ENCODE results near the gene GPR75. TPM values are rescaled to one million over a fixed set of nuclear protein-coding genes. Genes with fewer than 3 reads are reported as not detected.

GPR75 gene
- total RNA-seq, 4 donors from 2014 or later: 0.80 to 19.6 (median 1.3) TPM

- no peak for DNase-seq
- H3K4me1 ChIP-seq: peaks cover 4 to 8% of the 10 kb centered on the region in 2 donors
- intact Hi-C loops (cut with DNase I; ENCODE audit: low total_unique reads): no loop called here
- no peaks in the 10 kb centered on the region for H3K9me3 ChIP-seq
- H3K4me3 ChIP-seq: no peak overlapping the region
- H3K27me3 ChIP-seq: no peaks in the 10 kb centered on the region
- ATAC-seq: no peak
- H3K27ac ChIP-seq: no peak overlapping the region
- in situ Hi-C loops (cut with MboI; ENCODE audit: low sequenced_read_pairs in 4 of 4): no loop called here
- peaks cover 0 to 96% of the 10 kb centered on the region in 2 donors for H3K36me3 ChIP-seq
- TF ChIP-seq POLR2A (IDR thresholded peaks at IDR 0.05): no peak
- no peak for TF ChIP-seq CTCF (IDR thresholded peaks at IDR 0.05 in 4 of 5, conservative IDR thresholded peaks at IDR 0.05 in 1 of 5)
Observed at GRCh38 chr2:53901192-53901591, 41.4 kb upstream of the GPR75 start.

- DNase-seq (no peak), ATAC-seq (peak; percentile 98 to 99)
- Histone ChIP-seq H3K27me3 (no peaks in the 10 kb centered on the region), H3K4me3 (no peak overlapping the region), H3K36me3 (peaks cover 0 to 96% of the 10 kb centered on the region in 2 donors), H3K9me3 (no peaks in the 10 kb centered on the region), H3K27ac (peak overlapping the region; percentile 76 to 85 (median 80)), H3K4me1 (peaks cover 4 to 8% of the 10 kb centered on the region in 2 donors)
- intact Hi-C loops (cut with DNase I; ENCODE audit: low total_unique reads): loop anchor here (5.0 kb wide), 1 partner anchor 40 kb away; no protein-coding TSS in a partner anchor
- no peak for TF ChIP-seq POLR2A (IDR thresholded peaks at IDR 0.05)
- no peak for TF ChIP-seq CTCF (IDR thresholded peaks at IDR 0.05 in 4 of 5, conservative IDR thresholded peaks at IDR 0.05 in 1 of 5)
- in situ Hi-C loops (cut with MboI; ENCODE audit: low sequenced_read_pairs in 4 of 4): no loop called here
Observed at GRCh38 chr2:53896864-53897263, 37.1 kb upstream of the GPR75 start.

GRCh38 chr2:53886406-53887280, 26.9 kb upstream of the GPR75 start:
- no peak overlapping the region for H3K4me3 ChIP-seq
- H3K27me3 ChIP-seq: no peaks in the 10 kb centered on the region
- peaks cover 1 to 3% of the 10 kb centered on the region in 2 donors for H3K4me1 ChIP-seq
- no peak for TF ChIP-seq CTCF (IDR thresholded peaks at IDR 0.05 in 4 of 5, conservative IDR thresholded peaks at IDR 0.05 in 1 of 5)
- no peak for TF ChIP-seq POLR2A (IDR thresholded peaks at IDR 0.05)
- in situ Hi-C loops (cut with MboI; ENCODE audit: low sequenced_read_pairs in 4 of 4): no loop called here
- H3K36me3 ChIP-seq: peaks cover 0 to 93% of the 10 kb centered on the region in 2 donors
- H3K27ac ChIP-seq: no peak overlapping the region
- H3K9me3 ChIP-seq: no peaks in the 10 kb centered on the region
- ATAC-seq (no peak), DNase-seq (no peak)
- intact Hi-C loops (cut with DNase I; ENCODE audit: low total_unique reads): loop anchor here (10.0 kb wide), 1 partner anchor 1238 kb away; no protein-coding TSS in a partner anchor

GRCh38 chr2:53884883-53885282, 25.1 kb upstream of the GPR75 start:
- ATAC-seq (no peak), DNase-seq (no peak)
- TF ChIP-seq CTCF (IDR thresholded peaks at IDR 0.05 in 4 of 5, conservative IDR thresholded peaks at IDR 0.05 in 1 of 5) (no peak), POLR2A (IDR thresholded peaks at IDR 0.05) (no peak)
- in situ Hi-C loops (cut with MboI; ENCODE audit: low sequenced_read_pairs in 4 of 4) (no loop called here), intact Hi-C loops (cut with DNase I; ENCODE audit: low total_unique reads) (loop anchor here (10.0 kb wide), 1 partner anchor 1240 kb away; no protein-coding TSS in a partner anchor)
- no peaks in the 10 kb centered on the region for H3K27me3 ChIP-seq
- peaks cover 10% of the 10 kb centered on the region in 2 donors for H3K4me1 ChIP-seq
- no peak overlapping the region for H3K27ac ChIP-seq
- H3K36me3 ChIP-seq: peaks cover 0 to 76% of the 10 kb centered on the region in 2 donors
- H3K4me3 ChIP-seq: no peak overlapping the region
- no peaks in the 10 kb centered on the region for H3K9me3 ChIP-seq

All from gastrocnemius medialis (tissue), 4 donors.